AG09319 (cell line): ENCODE measurements around the gene CCDC148.

Experiments
- DNase-seq: peaks from one replicate; pipeline ENCODE4 v3.0.0-alpha.2; 2010; ENCODE audit warnings: low read depth; ENCODE audit errors: extremely low read depth
- TF ChIP-seq, protein P1 (sequence below): IDR thresholded peaks from 2 replicates; pipeline ENCODE4 v1.5.1; 2011; ENCODE audit warnings: low read depth, mild to moderate bottlenecking, inconsistent platforms, low read length, moderate library complexity

Gene CCDC148

DNA sequence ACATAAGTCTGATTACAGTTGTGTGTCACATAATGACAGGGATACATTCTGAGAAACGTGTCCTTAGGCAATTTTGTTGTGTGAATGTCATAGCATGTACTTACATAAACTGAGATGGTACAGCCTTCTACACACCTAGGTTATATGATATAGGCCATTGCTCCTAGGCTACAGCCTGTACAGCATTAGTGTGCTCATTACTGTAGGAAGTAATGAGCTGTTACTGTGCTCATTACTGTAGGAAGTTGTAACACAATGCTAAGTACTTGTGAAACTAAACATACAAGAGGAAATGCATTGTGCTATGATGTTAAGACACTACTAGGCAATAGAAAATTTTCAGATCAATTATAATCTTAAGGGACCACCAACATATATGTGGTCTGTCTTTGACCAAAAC is 282.1 kb downstream of the CCDC148 start:
- TF ChIP-seq, protein P1, sequence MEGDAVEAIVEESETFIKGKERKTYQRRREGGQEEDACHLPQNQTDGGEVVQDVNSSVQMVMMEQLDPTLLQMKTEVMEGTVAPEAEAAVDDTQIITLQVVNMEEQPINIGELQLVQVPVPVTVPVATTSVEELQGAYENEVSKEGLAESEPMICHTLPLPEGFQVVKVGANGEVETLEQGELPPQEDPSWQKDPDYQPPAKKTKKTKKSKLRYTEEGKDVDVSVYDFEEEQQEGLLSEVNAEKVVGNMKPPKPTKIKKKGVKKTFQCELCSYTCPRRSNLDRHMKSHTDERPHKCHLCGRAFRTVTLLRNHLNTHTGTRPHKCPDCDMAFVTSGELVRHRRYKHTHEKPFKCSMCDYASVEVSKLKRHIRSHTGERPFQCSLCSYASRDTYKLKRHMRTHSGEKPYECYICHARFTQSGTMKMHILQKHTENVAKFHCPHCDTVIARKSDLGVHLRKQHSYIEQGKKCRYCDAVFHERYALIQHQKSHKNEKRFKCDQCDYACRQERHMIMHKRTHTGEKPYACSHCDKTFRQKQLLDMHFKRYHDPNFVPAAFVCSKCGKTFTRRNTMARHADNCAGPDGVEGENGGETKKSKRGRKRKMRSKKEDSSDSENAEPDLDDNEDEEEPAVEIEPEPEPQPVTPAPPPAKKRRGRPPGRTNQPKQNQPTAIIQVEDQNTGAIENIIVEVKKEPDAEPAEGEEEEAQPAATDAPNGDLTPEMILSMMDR: no peak
- no peak for DNase-seq

DNA sequence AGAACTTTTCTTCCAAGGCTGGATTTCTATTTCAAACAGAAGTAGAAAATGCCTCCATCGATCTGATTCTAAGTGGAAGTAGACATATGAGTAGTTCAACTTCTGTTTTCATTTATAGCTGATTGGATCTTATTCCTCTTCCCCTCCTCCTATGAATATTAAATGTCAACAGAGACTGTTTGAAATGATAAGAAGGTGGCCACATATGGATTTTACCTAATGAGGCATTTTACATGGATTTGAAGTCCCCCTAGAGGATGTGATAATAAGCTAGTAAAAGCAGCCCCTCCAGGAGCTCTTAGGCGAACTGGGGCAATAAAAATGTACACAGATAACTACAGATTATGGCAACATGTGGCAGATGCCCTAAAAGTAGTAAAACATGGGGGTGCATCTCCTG is 283.8 kb downstream of the CCDC148 start:
- DNase-seq: no peak
- TF ChIP-seq, protein P1: no peak

DNA sequence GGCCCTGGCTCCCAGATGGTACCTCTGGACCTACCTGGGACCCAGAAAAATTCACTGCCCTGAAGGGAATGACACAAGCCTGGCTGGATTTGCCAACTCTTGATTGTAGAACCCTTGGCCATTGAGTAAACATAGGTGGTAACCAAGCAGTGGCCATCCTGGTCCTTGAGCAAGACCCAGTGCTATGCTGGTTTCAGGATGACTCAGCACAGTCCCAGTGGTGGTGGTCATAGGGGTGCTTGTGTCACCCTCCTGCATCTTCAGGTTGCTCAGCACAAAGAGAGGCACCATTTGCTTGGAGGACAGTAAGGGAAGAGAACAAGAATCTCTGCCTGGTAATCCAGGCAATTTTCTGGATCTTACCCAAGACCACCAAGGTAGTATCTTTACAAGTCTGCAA is 302.0 kb downstream of the CCDC148 start:
- DNase-seq: no peak
- TF ChIP-seq, protein P1: no peak

DNA sequence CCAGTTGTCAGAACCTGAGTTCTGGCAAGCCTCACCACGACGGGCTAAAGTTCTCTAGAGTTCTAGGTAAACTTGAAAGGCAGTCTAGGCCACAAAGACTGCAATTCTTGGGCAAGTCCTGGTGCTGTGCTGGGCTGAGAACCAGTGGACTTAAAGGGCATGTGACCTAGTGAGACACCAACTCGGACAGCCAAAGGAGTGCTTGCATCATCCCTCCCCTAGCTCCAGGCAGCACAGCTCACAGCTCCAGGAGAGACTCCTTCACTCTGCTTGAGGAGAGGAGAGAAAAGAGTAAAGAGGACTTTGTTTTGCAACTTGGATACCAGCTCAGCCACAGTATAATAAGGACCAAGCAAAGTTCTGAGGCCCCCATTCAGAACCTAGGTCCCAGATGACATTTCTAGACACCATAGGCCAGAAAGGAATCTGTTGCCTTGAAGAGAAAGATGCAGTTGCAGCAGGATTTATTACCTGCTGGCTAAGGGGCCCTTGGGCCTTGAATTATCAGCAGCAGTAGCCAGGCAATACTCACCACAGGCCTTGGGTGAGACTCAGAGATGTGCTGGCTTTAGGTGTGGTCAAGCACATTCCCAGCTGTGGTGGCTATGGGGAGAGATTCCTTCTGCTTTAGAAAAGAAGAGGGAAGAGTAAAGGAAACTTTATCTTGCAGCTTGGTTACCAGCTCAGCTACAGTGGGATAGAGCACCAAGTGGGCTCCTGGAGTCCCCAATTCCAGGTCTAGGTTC is 303.1 kb downstream of the CCDC148 start:
- DNase-seq: no peak
- TF ChIP-seq, protein P1: no peak

DNA sequence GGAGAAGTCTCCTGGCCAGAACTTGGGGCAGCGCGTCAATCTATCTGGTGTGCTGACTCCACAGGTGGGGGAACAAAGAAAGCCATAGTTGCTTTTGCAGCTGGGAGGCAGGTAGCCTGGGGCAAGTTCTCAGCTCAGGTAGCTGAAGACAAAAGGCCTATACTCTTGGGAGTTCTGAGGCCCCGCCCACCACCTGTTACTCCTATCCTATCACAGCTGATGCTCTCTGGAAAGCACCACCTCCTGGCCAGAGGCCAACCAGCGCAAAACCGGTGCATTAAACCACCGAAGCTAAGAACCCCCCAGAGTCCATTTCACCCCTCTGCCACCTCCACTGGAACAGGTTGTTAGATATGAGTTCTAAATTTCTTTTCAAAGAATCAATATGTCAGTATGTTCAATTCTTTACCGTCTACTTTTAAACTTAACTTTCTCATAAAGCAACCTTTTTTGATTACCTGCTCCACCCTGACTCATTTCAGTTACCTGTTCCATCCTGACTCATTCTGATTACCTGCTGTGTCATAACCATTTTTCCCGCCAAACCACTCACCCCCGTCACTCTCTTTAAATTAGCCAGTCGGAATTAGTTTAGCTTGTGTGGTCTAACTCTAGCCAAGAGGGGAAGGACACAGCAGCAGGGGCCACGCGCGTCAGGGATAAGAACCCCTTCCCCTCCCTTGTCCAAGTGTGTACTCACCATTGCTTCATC is 311.5 kb downstream of the CCDC148 start:
- TF ChIP-seq, protein P1: no peak
- no peak for DNase-seq

DNA sequence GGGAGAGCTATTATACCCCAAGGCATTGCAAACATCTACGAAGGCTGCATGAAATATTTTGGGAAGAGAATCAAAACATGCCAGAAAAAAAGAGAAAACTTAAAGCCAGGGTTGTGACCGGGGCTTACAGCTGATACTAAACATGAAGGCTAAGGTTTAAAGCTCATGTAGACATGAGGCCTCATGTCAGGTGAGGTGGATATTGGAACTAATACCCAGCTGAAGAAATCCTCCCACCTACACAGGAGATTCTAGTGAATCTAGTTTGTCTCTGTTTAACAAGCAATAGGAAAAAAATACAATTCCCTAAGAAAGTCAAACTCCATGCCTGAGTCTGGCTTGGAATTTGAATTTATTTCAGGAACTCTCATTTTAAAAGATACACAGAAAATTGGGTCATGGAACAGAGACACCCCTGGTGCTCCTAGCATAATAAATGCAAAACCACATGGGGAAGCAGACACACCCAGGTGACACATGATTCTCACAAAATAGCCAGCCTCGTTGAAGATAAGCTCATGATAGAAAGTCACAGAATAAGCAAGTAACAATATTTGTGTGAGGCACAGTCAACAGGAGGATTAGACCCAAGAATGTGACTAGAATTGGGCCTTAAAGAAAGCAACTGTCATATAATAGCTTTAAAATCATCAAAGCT is 312.7 kb downstream of the CCDC148 start:
- DNase-seq: no peak
- TF ChIP-seq, protein P1: no peak

DNA sequence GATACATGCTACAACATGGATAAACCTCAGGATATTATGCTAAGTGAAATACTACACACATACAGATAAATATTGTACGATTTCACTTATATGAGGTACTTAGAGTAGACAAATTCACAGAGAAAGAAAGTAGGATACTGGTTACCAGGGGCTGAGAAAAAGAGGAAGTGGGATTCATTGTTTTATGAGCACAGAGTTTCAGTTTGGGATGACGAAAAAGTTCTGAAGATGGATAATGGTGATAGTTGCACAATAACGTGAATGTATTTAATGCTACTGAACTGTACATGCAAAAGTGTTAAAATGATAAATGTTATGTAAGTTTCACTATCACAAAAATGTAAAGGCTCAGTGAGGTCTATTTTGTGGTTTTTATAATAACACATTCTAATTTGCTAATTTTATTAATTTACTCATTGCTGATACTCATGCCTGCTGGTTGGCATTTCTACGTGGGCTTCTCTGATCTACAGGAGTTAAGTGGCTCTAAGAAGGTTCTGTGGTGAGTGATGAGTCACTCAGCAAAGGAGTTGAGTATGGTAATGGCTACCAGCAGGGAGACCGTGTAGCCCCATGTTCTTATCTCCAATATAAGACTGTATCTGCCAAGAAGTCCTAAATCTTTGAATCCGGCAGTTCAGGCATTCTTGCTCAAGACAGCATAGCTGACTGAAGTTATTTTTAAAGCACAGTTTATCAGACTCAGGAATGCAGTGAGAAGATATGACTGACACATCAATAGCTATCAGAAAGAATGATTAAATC is 313.8 kb downstream of the CCDC148 start:
- no peak for DNase-seq
- TF ChIP-seq, protein P1: no peak
